ENCODE data around the gene KCNAB2. TPM values are rescaled to one million over a fixed set of nuclear protein-coding genes. Genes with fewer than 3 reads are reported as not detected.

Gene KCNAB2
- total RNA-seq, 2 donors from 2014 or later: 2.0 to 5.5 TPM

GRCh38 chr1:6103854-6104530 lies 58.3 kb downstream of the KCNAB2 start:
- no peaks in the 10 kb centered on the region for H3K9me3 ChIP-seq
- intact Hi-C loops (cut with DNase I): no loop called here
- no peaks in the 10 kb centered on the region for H3K27me3 ChIP-seq (replicated peaks; ENCODE audit: insufficient read depth)
- 79% methylated on average over 13 of the region's 13 CpGs for WGBS
- TF ChIP-seq POLR2A (IDR thresholded peaks at IDR 0.05) (no peak), POLR2AphosphoS5 (IDR thresholded peaks at IDR 0.05) (no peak)
- TF ChIP-seq, protein P1, sequence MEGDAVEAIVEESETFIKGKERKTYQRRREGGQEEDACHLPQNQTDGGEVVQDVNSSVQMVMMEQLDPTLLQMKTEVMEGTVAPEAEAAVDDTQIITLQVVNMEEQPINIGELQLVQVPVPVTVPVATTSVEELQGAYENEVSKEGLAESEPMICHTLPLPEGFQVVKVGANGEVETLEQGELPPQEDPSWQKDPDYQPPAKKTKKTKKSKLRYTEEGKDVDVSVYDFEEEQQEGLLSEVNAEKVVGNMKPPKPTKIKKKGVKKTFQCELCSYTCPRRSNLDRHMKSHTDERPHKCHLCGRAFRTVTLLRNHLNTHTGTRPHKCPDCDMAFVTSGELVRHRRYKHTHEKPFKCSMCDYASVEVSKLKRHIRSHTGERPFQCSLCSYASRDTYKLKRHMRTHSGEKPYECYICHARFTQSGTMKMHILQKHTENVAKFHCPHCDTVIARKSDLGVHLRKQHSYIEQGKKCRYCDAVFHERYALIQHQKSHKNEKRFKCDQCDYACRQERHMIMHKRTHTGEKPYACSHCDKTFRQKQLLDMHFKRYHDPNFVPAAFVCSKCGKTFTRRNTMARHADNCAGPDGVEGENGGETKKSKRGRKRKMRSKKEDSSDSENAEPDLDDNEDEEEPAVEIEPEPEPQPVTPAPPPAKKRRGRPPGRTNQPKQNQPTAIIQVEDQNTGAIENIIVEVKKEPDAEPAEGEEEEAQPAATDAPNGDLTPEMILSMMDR (IDR thresholded peaks at IDR 0.05): no peak
- no peak overlapping the region for H3K27ac ChIP-seq
- no peaks in the 10 kb centered on the region for H3K4me1 ChIP-seq (replicated peaks)
- no peak overlapping the region for H3K4me3 ChIP-seq
- H3K36me3 ChIP-seq: no peaks in the 10 kb centered on the region
- no peak for DNase-seq (ENCODE audit: low spot score)

- no peak for DNase-seq (ENCODE audit: low spot score)
- Histone ChIP-seq H3K36me3 (no peaks in the 10 kb centered on the region), H3K4me1 (replicated peaks) (no peaks in the 10 kb centered on the region), H3K27me3 (replicated peaks; ENCODE audit: insufficient read depth) (no peaks in the 10 kb centered on the region), H3K4me3 (no peak overlapping the region), H3K9me3 (no peaks in the 10 kb centered on the region), H3K27ac (no peak overlapping the region)
- 67% methylated on average over 9 of the region's 9 CpGs for WGBS
- intact Hi-C loops (cut with DNase I): no loop called here
- TF ChIP-seq POLR2AphosphoS5 (IDR thresholded peaks at IDR 0.05) (no peak), POLR2A (IDR thresholded peaks at IDR 0.05) (no peak)
- TF ChIP-seq, protein P1 (IDR thresholded peaks at IDR 0.05): no peak
These were observed 58.9 kb downstream of the KCNAB2 start for GRCh38 chr1:6104631-6105030.

DNA sequence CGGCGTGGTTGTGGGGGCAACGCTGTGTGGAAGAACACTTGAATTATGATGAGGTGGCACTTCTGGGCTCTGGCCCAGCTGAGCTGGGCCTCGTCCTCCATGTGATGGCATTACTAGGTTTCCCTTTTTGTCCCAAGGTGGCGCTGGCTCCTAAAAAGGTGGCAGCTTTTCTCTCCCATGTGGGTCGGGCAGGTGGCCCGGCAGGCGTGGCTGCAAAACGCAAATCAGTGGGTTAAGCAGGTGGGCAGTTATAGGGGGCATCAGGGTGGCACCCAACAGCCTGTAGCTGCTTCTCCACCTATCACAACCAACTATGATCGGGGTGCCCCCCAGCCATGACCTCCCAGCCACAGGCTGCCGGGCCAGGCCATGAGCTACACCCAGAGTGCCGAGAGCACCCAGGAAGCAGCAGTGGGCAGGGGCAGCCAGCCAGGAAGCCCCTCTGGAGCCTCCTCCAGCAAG lies 59.6 kb downstream of the KCNAB2 start:
- Histone ChIP-seq H3K27ac (no peak overlapping the region), H3K27me3 (replicated peaks; ENCODE audit: insufficient read depth) (no peaks in the 10 kb centered on the region), H3K36me3 (no peaks in the 10 kb centered on the region), H3K4me1 (replicated peaks) (no peaks in the 10 kb centered on the region), H3K9me3 (no peaks in the 10 kb centered on the region), H3K4me3 (no peak overlapping the region)
- DNase-seq (ENCODE audit: low spot score): no peak
- intact Hi-C loops (cut with DNase I): no loop called here
- WGBS: 73% methylated on average over 12 of the region's 12 CpGs
- TF ChIP-seq POLR2A (IDR thresholded peaks at IDR 0.05): no peak
- TF ChIP-seq POLR2AphosphoS5 (IDR thresholded peaks at IDR 0.05): no peak
- TF ChIP-seq, protein P1 (IDR thresholded peaks at IDR 0.05): no peak

DNA sequence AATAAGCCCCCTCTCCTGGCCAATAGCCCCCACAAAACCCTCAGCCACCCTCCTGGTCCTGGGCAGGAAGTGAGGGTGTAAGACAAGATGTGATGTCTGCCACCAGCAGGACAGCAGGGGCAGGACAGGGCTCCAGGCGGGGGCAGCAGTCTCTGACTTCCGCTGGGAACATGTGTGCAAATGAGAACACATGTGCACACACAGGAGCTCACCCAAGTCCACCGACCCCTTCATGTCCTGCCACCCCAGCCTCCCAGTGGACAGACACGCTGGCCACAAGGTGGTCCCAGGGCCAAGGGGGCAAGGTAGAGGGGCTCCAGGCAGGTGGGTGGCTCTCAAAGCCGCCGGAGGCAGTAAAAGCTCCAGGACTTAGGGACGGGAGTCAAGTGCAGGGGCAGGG lies 60.1 kb downstream of the KCNAB2 start:
- H3K27me3 ChIP-seq (replicated peaks; ENCODE audit: insufficient read depth): no peaks in the 10 kb centered on the region
- H3K4me1 ChIP-seq (replicated peaks): no peaks in the 10 kb centered on the region
- no peak overlapping the region for H3K4me3 ChIP-seq
- 69% methylated on average over 7 of the region's 7 CpGs for WGBS
- intact Hi-C loops (cut with DNase I): no loop called here
- H3K9me3 ChIP-seq: no peaks in the 10 kb centered on the region
- no peak for DNase-seq (ENCODE audit: low spot score)
- no peak overlapping the region for H3K27ac ChIP-seq
- TF ChIP-seq, protein P1 (IDR thresholded peaks at IDR 0.05): no peak
- TF ChIP-seq POLR2AphosphoS5 (IDR thresholded peaks at IDR 0.05): no peak
- no peak for TF ChIP-seq POLR2A (IDR thresholded peaks at IDR 0.05)
- no peaks in the 10 kb centered on the region for H3K36me3 ChIP-seq

- Histone ChIP-seq H3K27me3 (replicated peaks; ENCODE audit: insufficient read depth) (no peaks in the 10 kb centered on the region), H3K9me3 (no peaks in the 10 kb centered on the region), H3K4me1 (replicated peaks) (no peaks in the 10 kb centered on the region), H3K27ac (no peak overlapping the region), H3K4me3 (no peak overlapping the region), H3K36me3 (no peaks in the 10 kb centered on the region)
- WGBS: 91% methylated on average over 16 of the region's 28 CpGs
- TF ChIP-seq POLR2A (IDR thresholded peaks at IDR 0.05) (no peak), POLR2AphosphoS5 (IDR thresholded peaks at IDR 0.05) (no peak)
- TF ChIP-seq, protein P1 (IDR thresholded peaks at IDR 0.05): no peak
- no peak for DNase-seq (ENCODE audit: low spot score)
- intact Hi-C loops (cut with DNase I): no loop called here
These were observed 60.6 kb downstream of the KCNAB2 start for GRCh38 chr1:6106321-6106731.

All from prostate gland (tissue), 2 donors.